HG02763 (cell line): ENCODE results near the gene RHOU.
A peak's percentile ranks its signal among the peaks of the same experiment; 100 is the strongest.
"Not testable (repeated sequence)": the region's sequence is repeated elsewhere in the genome, so short reads cannot be mapped to it uniquely, and the experiment has no call there.

Experiments
- ATAC-seq: cut with Tn5 transposase; IDR thresholded peaks from one replicate; pipeline ENCODE4 v1.9.1; 2021; ENCODE audit warnings: mild to moderate bottlenecking, moderate library complexity; ENCODE audit not compliant: unreplicated experiment

The RHOU gene

GRCh38 chr1:228734881-228735801 lies at the start of gene RHOU:
Gene RHOU, plus strand, starts transcription at chr1:228735479. Its CDS starts 264 bp downstream, at chr1:228735743.
- peak; percentile 57 for ATAC-seq

DNA sequence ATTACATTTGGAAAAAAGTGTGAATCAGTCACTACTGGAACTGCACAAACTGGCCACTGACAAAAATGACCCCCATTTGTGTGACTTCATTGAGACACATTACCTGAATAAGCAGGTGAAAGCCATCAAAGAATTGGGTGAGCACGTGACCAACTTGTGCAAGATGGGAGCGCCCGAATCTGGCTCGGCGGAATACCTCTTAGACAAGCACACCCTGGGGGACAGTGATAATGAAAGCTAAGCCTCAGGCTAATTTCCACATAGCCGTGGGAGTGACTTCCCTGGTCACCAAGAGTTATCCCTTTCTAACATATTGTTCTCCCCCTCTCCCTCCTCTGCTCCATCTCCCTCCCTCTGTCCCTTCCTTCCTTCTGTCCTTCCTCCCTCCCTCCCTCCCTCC lies 47.7 kb upstream of the RHOU start:
- no peak for ATAC-seq

GRCh38 chr1:228689255-228689654 lies 46.0 kb upstream of the RHOU start:
- ATAC-seq, result no peak

DNA sequence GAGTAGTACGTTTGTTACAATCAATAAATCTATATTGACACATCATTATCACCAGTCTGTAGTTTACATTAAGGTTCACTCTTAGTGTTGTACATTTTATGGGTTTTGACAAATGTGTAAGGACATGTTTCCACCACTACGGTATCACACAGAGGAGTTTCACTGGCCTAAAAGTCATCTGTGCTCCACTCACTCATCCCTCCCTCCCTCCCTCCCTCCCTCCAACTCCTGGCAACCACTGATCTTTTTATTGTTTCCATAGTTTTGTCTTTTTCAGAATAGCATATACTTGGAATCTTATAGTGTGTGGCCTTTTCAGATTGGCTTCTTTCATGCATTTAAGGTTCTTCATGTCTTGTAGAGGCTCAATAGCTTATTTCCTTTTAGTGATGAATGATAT lies 44.1 kb upstream of the RHOU start:
- no peak for ATAC-seq

GRCh38 chr1:228691926-228692325 lies 43.4 kb upstream of the RHOU start:
- ATAC-seq, result no peak

- ATAC-seq, result not testable (repeated sequence)
Measured at GRCh38 chr1:228694447-228694846, 40.8 kb upstream of the RHOU start.

- no peak for ATAC-seq
Measured at GRCh38 chr1:228695015-228695955, 40.0 kb upstream of the RHOU start.

DNA sequence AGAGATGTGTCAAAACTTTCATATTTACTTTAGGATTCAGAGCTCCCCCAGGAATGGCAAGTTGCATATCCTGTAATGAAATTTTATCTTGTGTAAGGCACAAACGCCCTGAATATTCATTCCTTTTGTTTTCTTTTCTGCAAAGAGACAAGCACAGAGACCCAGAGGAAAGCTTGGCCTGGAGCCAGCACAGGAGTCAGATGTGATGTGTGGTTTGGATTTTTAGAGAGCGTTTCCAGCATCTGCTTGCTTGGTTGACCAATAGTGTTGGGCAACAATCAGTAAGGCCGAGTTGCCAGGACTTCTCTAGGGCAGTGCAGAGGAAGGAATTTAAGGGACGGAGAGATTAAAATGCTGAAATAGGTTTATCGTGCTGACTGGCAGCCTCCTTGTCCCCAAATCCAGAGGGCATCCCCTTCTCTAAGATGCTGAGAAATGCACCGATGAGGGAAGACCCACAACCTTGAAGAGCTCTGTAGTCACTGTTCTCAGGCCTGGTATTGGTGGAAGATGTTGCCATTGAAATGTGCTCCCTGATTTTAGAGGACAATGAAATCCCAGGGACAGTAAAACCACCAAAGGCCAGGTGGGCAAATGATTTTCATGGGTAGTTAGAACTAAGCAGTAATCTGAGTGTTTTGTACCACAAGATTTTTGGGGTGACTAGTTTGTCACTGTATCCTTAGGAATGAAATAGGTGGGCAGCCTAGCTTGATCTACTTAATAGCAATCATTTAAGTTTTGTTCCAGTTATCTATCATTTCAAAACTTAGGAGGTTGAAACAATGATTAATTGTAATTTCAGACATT lies 37.9 kb upstream of the RHOU start:
- no peak for ATAC-seq

GRCh38 chr1:228698017-228698329 lies 37.3 kb upstream of the RHOU start:
- no peak for ATAC-seq

DNA sequence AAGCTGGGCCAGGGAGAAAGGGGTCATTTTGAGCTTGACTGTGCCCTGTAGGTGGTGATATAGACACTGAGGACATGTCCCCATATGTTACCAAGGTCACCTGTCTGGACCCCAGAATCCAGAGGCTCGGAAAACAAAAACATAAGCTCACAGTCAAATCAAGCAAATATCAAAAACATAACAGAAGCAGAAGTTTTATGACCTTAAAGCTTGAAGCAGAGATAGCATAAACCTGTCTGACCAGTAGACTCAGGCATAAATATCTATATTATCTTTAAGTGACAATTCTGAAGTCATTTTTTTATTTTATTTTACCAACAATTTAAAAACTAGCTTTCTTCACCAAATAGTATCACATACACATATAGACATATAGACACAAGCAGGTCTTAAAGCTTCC lies 32.8 kb upstream of the RHOU start:
- ATAC-seq, result no peak

DNA sequence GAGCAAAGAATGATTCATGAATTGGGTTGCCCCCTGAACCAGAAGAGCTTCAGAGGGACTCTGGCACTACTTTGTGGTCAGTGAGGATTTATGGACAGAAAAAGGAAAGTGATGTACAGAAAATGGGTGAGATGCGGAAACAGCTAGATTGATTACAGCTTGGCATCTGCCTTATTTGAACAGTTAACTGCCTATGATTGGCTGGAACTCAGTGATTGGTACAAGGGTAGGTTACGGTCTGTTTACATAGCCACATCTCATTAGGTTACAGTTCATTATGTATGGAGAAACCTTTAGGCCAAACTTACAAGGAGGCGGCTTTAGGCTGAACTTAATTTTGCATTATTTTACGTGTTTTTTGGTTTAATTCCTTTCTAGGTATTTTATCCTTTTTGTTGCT lies 29.0 kb upstream of the RHOU start:
- no peak for ATAC-seq

- ATAC-seq, result no peak
Measured at GRCh38 chr1:228717081-228717480, 18.2 kb upstream of the RHOU start.

DNA sequence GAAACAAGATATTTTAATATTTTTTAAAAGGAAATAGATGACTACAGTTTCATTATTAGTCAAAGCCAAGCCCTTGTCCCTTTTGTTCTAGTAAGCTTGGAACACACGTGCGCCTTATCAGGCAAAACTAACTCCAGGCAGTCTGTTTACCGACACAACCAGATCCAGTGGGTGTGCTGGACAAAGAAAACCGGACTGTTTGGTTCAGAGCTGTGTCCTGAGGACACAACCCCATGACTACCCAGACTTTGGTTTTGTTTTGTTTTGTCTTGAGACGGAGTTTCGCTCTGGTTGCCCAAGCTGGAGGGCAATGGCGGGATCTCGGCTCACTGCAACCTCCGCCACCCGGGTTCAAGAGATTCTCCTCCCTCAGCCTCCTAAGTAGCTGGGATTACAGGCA lies 13.9 kb upstream of the RHOU start:
- ATAC-seq, result no peak

- no peak for ATAC-seq
Measured at GRCh38 chr1:228723287-228723686, 12.0 kb upstream of the RHOU start.

DNA sequence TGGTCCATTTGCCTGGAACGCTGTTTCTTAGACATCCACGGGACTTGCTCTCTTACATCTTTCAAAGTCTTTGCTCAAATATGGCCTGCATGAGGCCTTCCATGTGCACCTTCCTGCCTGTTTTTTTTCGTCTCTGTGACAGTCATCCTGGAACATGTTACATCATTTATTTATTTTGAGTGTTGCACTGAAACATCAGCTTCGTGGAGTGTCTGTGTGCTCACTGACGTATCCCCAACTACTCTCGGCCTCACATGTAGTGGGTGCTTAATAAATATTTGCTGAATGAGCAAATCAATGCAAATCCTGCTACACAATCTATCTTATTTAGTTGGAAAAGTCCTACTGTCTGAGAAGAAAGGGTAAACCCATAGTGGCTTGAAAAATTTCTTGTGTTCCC lies 11.4 kb upstream of the RHOU start:
- ATAC-seq, result no peak

- no peak for ATAC-seq
Measured at GRCh38 chr1:228725178-228725577, 10.1 kb upstream of the RHOU start.

DNA sequence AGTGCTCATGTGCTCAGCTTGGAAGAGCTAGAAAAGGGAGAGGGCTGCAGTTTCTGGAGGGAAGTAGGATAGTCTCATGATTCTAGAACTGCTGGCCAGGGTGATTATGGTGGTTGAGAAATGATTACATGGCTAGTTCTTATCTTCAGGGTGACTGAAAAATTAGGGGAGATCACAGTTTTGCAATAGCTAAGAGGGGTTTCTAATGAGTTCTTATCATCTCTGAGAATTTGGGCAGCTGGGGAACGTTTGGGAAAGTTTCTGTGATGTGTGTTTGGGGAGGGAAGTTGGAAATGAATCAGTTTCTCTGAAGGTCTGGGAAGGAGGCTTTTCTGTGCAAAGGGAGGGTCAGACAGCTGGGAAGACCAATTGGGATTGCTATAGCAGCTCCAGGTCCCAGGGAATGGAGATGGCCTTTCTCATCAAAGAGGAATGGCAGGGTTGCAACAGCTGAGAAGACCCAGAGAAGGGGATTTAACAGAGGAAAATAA lies 7.6 kb upstream of the RHOU start:
- no peak for ATAC-seq

- ATAC-seq, result no peak
Measured at GRCh38 chr1:228732426-228732825, 2.9 kb upstream of the RHOU start.

DNA sequence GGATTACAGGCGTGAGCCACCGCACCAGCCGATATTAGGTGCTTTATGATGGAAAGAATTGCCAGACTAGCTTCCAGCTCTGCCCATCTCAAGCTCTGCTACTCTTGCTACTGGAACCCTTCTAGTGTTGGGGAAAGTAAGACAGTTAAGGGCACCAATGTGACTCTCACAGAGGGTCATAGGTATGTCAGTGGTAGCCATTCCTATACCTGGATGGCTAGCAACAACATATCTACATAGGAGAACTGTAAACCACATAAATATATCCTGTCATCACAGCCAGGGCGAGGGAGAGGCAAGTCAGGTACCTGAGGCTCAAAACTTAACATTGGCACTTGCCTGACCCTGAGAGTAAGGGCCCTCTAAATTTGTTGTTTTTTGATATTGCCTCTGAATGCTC lies 1.7 kb upstream of the RHOU start:
- no peak for ATAC-seq

DNA sequence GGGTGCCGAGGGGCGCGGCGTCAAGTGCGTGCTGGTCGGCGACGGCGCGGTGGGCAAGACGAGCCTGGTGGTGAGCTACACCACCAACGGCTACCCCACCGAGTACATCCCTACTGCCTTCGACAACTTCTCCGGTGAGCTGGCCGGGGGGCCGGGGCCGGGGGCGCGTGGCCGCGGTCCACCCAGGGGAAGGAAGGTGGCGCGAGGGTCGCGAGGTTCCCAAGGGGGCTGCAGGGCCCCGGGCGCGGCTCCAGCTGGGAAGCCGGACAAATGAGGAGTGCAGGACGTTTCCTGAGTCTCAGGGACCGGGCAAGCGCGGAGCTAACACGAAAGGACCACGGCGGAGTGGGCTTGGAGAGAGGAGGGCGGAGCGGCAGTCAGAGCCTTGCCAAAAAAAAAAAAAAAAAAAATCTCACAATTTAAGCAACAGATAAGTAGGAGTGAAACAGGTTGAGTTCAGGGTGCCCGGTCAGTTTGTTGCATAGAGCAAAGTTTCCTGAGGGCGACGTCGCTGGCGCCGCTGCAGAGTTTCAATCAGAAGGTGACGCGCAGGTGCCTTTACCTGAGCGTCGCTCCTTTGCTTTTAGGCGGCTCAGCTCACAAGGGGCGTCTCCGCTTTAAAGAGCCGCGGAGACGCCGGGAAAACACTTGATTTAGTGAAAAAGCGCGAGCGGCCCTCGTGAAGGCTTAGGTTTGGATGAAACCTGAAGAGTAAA lies 750 bp downstream of the RHOU start:
- peak; percentile 11 for ATAC-seq
